IPS-NIHi7 (cell line): ENCODE results near the gene S1PR2.

Source experiments
- DNase-seq: peaks from one replicate; pipeline ENCODE4 v3.0.0; 2012; ENCODE audit warnings: mixed read lengths; ENCODE audit errors: extremely low spot score

S1PR2 gene

GRCh38 chr19:10230861-10231611, at the start of gene S1PR2:
Gene S1PR2, minus strand, starts transcription at chr19:10231331. Its CDS starts 6,426 bp downstream, at chr19:10224905.
- DNase-seq, result peak; percentile 90

- no peak for DNase-seq
These were observed 48.8 kb upstream of the S1PR2 start for GRCh38 chr19:10279737-10280442.

- no peak for DNase-seq
These were observed 47.8 kb upstream of the S1PR2 start for GRCh38 chr19:10278935-10279334.

- no peak for DNase-seq
These were observed 46.9 kb upstream of the S1PR2 start for GRCh38 chr19:10277795-10278589.

- no peak for DNase-seq
These were observed 43.5 kb upstream of the S1PR2 start for GRCh38 chr19:10274589-10274988.

- DNase-seq, result no peak
These were observed 40.5 kb upstream of the S1PR2 start for GRCh38 chr19:10271543-10272086.

- peak; percentile 70 for DNase-seq
These were observed 39.7 kb upstream of the S1PR2 start, which contains the start of gene ICAM1 for GRCh38 chr19:10270616-10271394. Gene ICAM1, plus strand, starts transcription at chr19:10271120. Its CDS starts 40 bp downstream, at chr19:10271160.

GRCh38 chr19:10270180-10270615, 39.1 kb upstream of the S1PR2 start:
- DNase-seq, result no peak

GRCh38 chr19:10269333-10270179, 38.4 kb upstream of the S1PR2 start:
- DNase-seq, result peak; percentile 82

- no peak for DNase-seq
These were observed 36.9 kb upstream of the S1PR2 start for GRCh38 chr19:10268071-10268470.

- DNase-seq, result no peak
These were observed 35.6 kb upstream of the S1PR2 start for GRCh38 chr19:10266706-10267105.

- DNase-seq, result no peak
These were observed 31.6 kb upstream of the S1PR2 start for GRCh38 chr19:10262771-10263170.

GRCh38 chr19:10260141-10260584, 29.0 kb upstream of the S1PR2 start:
- DNase-seq, result no peak

- DNase-seq, result peak; percentile 81
These were observed 28.2 kb upstream of the S1PR2 start for GRCh38 chr19:10259162-10259905.

- no peak for DNase-seq
These were observed 27.1 kb upstream of the S1PR2 start for GRCh38 chr19:10258080-10258710.

GRCh38 chr19:10256970-10257615, 26.0 kb upstream of the S1PR2 start:
- DNase-seq, result no peak

GRCh38 chr19:10256551-10256950, 25.4 kb upstream of the S1PR2 start:
- no peak for DNase-seq

GRCh38 chr19:10255358-10255757, 24.2 kb upstream of the S1PR2 start:
- no peak for DNase-seq
